Mesendoderm (in vitro differentiated cells): ENCODE data around the gene KDM5B.

ENCODE experiments used
- DNase-seq: peaks from one replicate; pipeline ENCODE4 v3.0.0; 2013
- H2AK5ac ChIP-seq: 2 replicates; pipeline ENCODE4 v1.6.1; 2013; ENCODE audit warnings: low read length, inconsistent platforms
- H2BK120ac ChIP-seq: 2 replicates; pipeline ENCODE4 v1.6.1; 2013; ENCODE audit warnings: low read depth, mild to moderate bottlenecking, low read length, moderate library complexity, mixed read lengths
- H2BK15ac ChIP-seq: replicated peaks from 2 replicates; pipeline ENCODE4 v1.6.1; 2013; ENCODE audit warnings: low read depth, mild to moderate bottlenecking, moderate library complexity
- H2BK5ac ChIP-seq: 2 replicates; pipeline ENCODE4 v1.6.1; 2013; ENCODE audit warnings: low read length, inconsistent platforms
- H3K18ac ChIP-seq: 2 replicates; pipeline ENCODE4 v1.6.1; 2013; ENCODE audit warnings: mild to moderate bottlenecking, low read length, mixed read lengths
- H3K23ac ChIP-seq: one replicate; pipeline ENCODE4 v1.6.1; 2013; ENCODE audit warnings: low read length
- H3K27ac ChIP-seq: 2 replicates; pipeline ENCODE4 v1.5.1; 2013; ENCODE audit warnings: low read depth, mild to moderate bottlenecking, inconsistent platforms, low read length, moderate library complexity
- H3K27me3 ChIP-seq: 2 replicates; pipeline ENCODE4 v1.6.1; 2013; ENCODE audit warnings: low read length, control low read depth, mild to moderate bottlenecking, inconsistent platforms; ENCODE audit not compliant: insufficient read depth, poor library complexity
- H3K36me3 ChIP-seq: 2 replicates; pipeline ENCODE4 v1.6.1; 2013; ENCODE audit warnings: low read length, inconsistent platforms; ENCODE audit not compliant: control insufficient read depth, insufficient read depth
- H3K4ac ChIP-seq: one replicate; pipeline ENCODE4 v1.6.1; 2013; ENCODE audit warnings: low read depth, mild to moderate bottlenecking, low read length, moderate library complexity
- H3K4me1 ChIP-seq: 2 replicates; pipeline ENCODE4 v1.6.1; 2013; ENCODE audit warnings: low read depth, low read length, inconsistent platforms; ENCODE audit not compliant: control insufficient read depth
- H3K4me2 ChIP-seq: 2 replicates; pipeline ENCODE4 v1.6.1; 2013; ENCODE audit warnings: low read length
- H3K4me3 ChIP-seq: 2 replicates; pipeline ENCODE4 v1.5.1; 2013; ENCODE audit warnings: mild to moderate bottlenecking, low read length
- H3K56ac ChIP-seq: one replicate; pipeline ENCODE4 v1.6.1; 2013; ENCODE audit warnings: low read length
- H3K79me1 ChIP-seq: 2 replicates; pipeline ENCODE4 v1.6.1; 2013; ENCODE audit warnings: low read length, inconsistent platforms
- H3K79me2 ChIP-seq: 2 replicates; pipeline ENCODE4 v1.6.1; 2013; ENCODE audit warnings: mild to moderate bottlenecking, low read length; ENCODE audit not compliant: control insufficient read depth, insufficient read depth
- H3K9ac ChIP-seq: 2 replicates; pipeline ENCODE4 v1.6.1; 2013; ENCODE audit warnings: low read length, inconsistent platforms
- H4K5ac ChIP-seq: one replicate; pipeline ENCODE4 v1.6.1; 2013; ENCODE audit warnings: low read length
- H4K8ac ChIP-seq: one replicate; pipeline ENCODE4 v1.6.1; 2013; ENCODE audit warnings: low read depth, mild to moderate bottlenecking, control low read depth, low read length, moderate library complexity
- WGBS: extraction: QIAGEN DNeasy Blood & Tissue Kit; methylation state at CpG from one replicate; pipeline ENCODE4 v1.1.7; 2013; ENCODE audit warnings: low lambda C conversion rate, missing lambda C conversion rate; ENCODE audit not compliant: insufficient coverage; ENCODE audit errors: extremely low coverage; 5-methylcytosine and 5-hydroxymethylcytosine counted together

KDM5B gene

GRCh38 chr1:202825748-202826147 lies 17.5 kb upstream of the KDM5B start:
- H3K4ac ChIP-seq: no peak overlapping the region
- no peaks in the 10 kb centered on the region for H3K27me3 ChIP-seq
- WGBS: no CpG with 5 or more reads among the region's 7 CpGs
- no peak overlapping the region for H3K4me2 ChIP-seq
- no peak overlapping the region for H4K5ac ChIP-seq
- H2BK120ac ChIP-seq: no peak overlapping the region
- H4K8ac ChIP-seq: no peak overlapping the region
- H3K79me2 ChIP-seq: no peaks in the 10 kb centered on the region
- H3K23ac ChIP-seq: no peak overlapping the region
- no peak overlapping the region for H2BK5ac ChIP-seq
- H3K18ac ChIP-seq: no peak overlapping the region
- no peak overlapping the region for H2AK5ac ChIP-seq
- no peaks in the 10 kb centered on the region for H3K4me1 ChIP-seq
- DNase-seq: no peak
- no peaks in the 10 kb centered on the region for H3K79me1 ChIP-seq
- H3K9ac ChIP-seq: no peak overlapping the region
- no peak overlapping the region for H3K27ac ChIP-seq
- H3K4me3 ChIP-seq: no peak overlapping the region
- H3K56ac ChIP-seq: no peak overlapping the region
- H2BK15ac ChIP-seq: no peak overlapping the region
- H3K36me3 ChIP-seq: no peaks in the 10 kb centered on the region

- Histone ChIP-seq H2BK5ac (no peak overlapping the region), H3K18ac (no peak overlapping the region), H3K23ac (no peak overlapping the region), H3K27me3 (no peaks in the 10 kb centered on the region), H4K5ac (no peak overlapping the region), H3K9ac (no peak overlapping the region), H3K27ac (no peak overlapping the region), H3K4me3 (no peak overlapping the region), H2AK5ac (no peak overlapping the region), H3K56ac (no peak overlapping the region), H3K36me3 (no peaks in the 10 kb centered on the region), H3K4ac (no peak overlapping the region), H3K4me1 (no peaks in the 10 kb centered on the region), H2BK120ac (no peak overlapping the region), H4K8ac (no peak overlapping the region), H3K79me1 (no peaks in the 10 kb centered on the region), H2BK15ac (no peak overlapping the region), H3K4me2 (no peak overlapping the region), H3K79me2 (no peaks in the 10 kb centered on the region)
- WGBS: no CpG with 5 or more reads among the region's 2 CpGs
- DNase-seq: peak; percentile 66
Observed at GRCh38 chr1:202821467-202821866, 13.2 kb upstream of the KDM5B start.

- Histone ChIP-seq H3K23ac (no peak overlapping the region), H2BK120ac (no peak overlapping the region), H3K4me1 (no peaks in the 10 kb centered on the region), H3K4ac (no peak overlapping the region), H4K5ac (no peak overlapping the region), H3K79me2 (no peaks in the 10 kb centered on the region), H2BK5ac (no peak overlapping the region), H3K79me1 (no peaks in the 10 kb centered on the region), H3K27me3 (no peaks in the 10 kb centered on the region), H3K4me3 (no peak overlapping the region), H2AK5ac (no peak overlapping the region), H3K36me3 (no peaks in the 10 kb centered on the region), H3K9ac (no peak overlapping the region), H3K27ac (no peak overlapping the region), H3K4me2 (no peak overlapping the region), H3K18ac (no peak overlapping the region), H3K56ac (no peak overlapping the region), H2BK15ac (no peak overlapping the region), H4K8ac (no peak overlapping the region)
- peak; percentile 86 for DNase-seq
- WGBS: no CpG with 5 or more reads among the region's 1 CpG
Observed at GRCh38 chr1:202818819-202819218, 10.6 kb upstream of the KDM5B start.

GRCh38 chr1:202815120-202815519 lies 6.9 kb upstream of the KDM5B start:
- no peak overlapping the region for H2BK120ac ChIP-seq
- no peak overlapping the region for H3K18ac ChIP-seq
- no peak overlapping the region for H4K5ac ChIP-seq
- no peak overlapping the region for H2BK5ac ChIP-seq
- H3K36me3 ChIP-seq: no peaks in the 10 kb centered on the region
- no CpG with 5 or more reads among the region's 10 CpGs for WGBS
- no peak overlapping the region for H2BK15ac ChIP-seq
- no peaks in the 10 kb centered on the region for H3K4me1 ChIP-seq
- H3K79me2 ChIP-seq: no peaks in the 10 kb centered on the region
- H3K56ac ChIP-seq: no peak overlapping the region
- H2AK5ac ChIP-seq: no peak overlapping the region
- H3K4ac ChIP-seq: no peak overlapping the region
- no peak overlapping the region for H3K9ac ChIP-seq
- H3K79me1 ChIP-seq: no peaks in the 10 kb centered on the region
- H3K23ac ChIP-seq: no peak overlapping the region
- DNase-seq: no peak
- no peak overlapping the region for H4K8ac ChIP-seq
- H3K4me3 ChIP-seq: no peak overlapping the region
- no peaks in the 10 kb centered on the region for H3K27me3 ChIP-seq
- H3K27ac ChIP-seq: no peak overlapping the region
- H3K4me2 ChIP-seq: no peak overlapping the region

- Histone ChIP-seq H3K36me3 (no peaks in the 10 kb centered on the region), H3K27me3 (no peaks in the 10 kb centered on the region), H2BK120ac (no peak overlapping the region), H3K79me1 (no peaks in the 10 kb centered on the region), H2BK5ac (no peak overlapping the region), H2AK5ac (no peak overlapping the region), H3K9ac (peak overlapping the region; percentile 8), H3K4me1 (no peaks in the 10 kb centered on the region), H3K23ac (no peak overlapping the region), H3K27ac (no peak overlapping the region), H4K5ac (no peak overlapping the region), H2BK15ac (no peak overlapping the region), H4K8ac (no peak overlapping the region), H3K56ac (no peak overlapping the region), H3K79me2 (peaks cover 8% of the 10 kb centered on the region), H3K18ac (no peak overlapping the region), H3K4me3 (no peak overlapping the region), H3K4me2 (no peak overlapping the region), H3K4ac (no peak overlapping the region)
- peak; percentile 71 for DNase-seq
- WGBS: no CpG with 5 or more reads among the region's 9 CpGs
Observed at GRCh38 chr1:202812176-202813026, 4.2 kb upstream of the KDM5B start.
